Pancreas (tissue), 10 donors: ENCODE data around the gene TRAF4. TPM values are rescaled to one million over a fixed set of nuclear protein-coding genes. Genes with fewer than 3 reads are reported as not detected.
"Not testable (repeated sequence)": the region's sequence is repeated elsewhere in the genome, so short reads cannot be mapped to it uniquely, and the experiment has no call there.

Source experiments
- ATAC-seq, 4 donors: fragments of 200-7000 bp; cut with Tn5 transposase; one replicate each; pipeline versions ENCODE4 v1.8.0 to v1.9.1; 2020; ENCODE audit warnings: mild to moderate bottlenecking in 4 of 4, moderate library complexity in 4 of 4
- DNase-seq, 6 donors: peaks; one replicate each; pipeline ENCODE4 v3.0.0-alpha.2; 2020
- FAIRE-seq: peaks from 2 replicates; lab custom pipeline; 2012; peaks lifted over from hg19 to GRCh38; lab: Jason Lieb, UNC
- H3K27ac ChIP-seq, 4 donors: fragments of 200-600 bp; sonication (generic); 1 replicate in 3 of 4; 2 replicates in 1 of 4; pipeline versions ENCODE4 v1.5.0 to v1.8.0; 2020
- H3K27me3 ChIP-seq, 4 donors: fragments of 200-600 bp; one replicate each; pipeline ENCODE4 v1.8.0; 2021
- H3K36me3 ChIP-seq, 3 donors: fragments of 200-600 bp; sonication (generic) in 1 of 3; one replicate each; pipeline versions ENCODE4 v1.5.0 to v1.8.0; 2020 to 2021
- H3K4me1 ChIP-seq, 3 donors: fragments of 200-600 bp; one replicate each; pipeline ENCODE4 v1.8.0; 2021
- H3K4me3 ChIP-seq, 4 donors: fragments of 200-600 bp; sonication (generic) in 2 of 4; one replicate each; pipeline versions ENCODE4 v1.5.0 to v1.8.0; 2020 to 2021
- H3K9me3 ChIP-seq, 4 donors: fragments of 200-600 bp; one replicate each; pipeline ENCODE4 v1.8.0; 2021
- WGBS, 2 donors: extraction: QIAGEN DNeasy Blood & Tissue Kit; methylation state at CpG; one replicate each; pipeline ENCODE4 v1.1.7; 2013; 5-methylcytosine and 5-hydroxymethylcytosine counted together
- intact Hi-C, 3 donors: fragments of 100-400 bp; cut with DNase I; formaldehyde crosslinking; loops; one replicate each; pipeline versions ENCODE4 v1.11.1 to v1.14.2; 2022
- polyA plus RNA-seq, 2 donors: library from polyadenylated mRNA; stranded (reverse); fragments of 200-250 nt; gene quantifications; one replicate each; pipeline ENCODE4 v1.2.3, GENCODE V29; 2013
- total RNA-seq, 6 donors: library from RNA; stranded (reverse); fragmentation: NEBNext Ultra II Directional in 4 of 6; extraction: Animal tissue kit (Norgen Biotek cat#: 25700) in 4 of 6; gene quantifications; one replicate each; pipeline versions ENCODE4 v1.2.1 to v1.2.4, GENCODE V29; 2021 to 2023
- TF ChIP-seq, protein P1 (sequence below), 4 donors: fragments of 200-600 bp; sonication (generic) in 3 of 4; IDR thresholded peaks; one replicate each; pipeline versions ENCODE4 v1.5.0 to v1.8.0; 2021; ENCODE audit warnings: antibody characterized with exemption in 4 of 4
- donor health status: healthy with polysubstance abuse.
- donor health status: DM: no; HTN: no; CAD: no; lungs with moderate emphysema.
- donor health status: DM: no; HTN: no; CAD: no.
- donor health status: control.
- donor health status: control.
- donor health status: Bipolar disorder and iron deficiency.
- donor health status: DM: yes; HTN: yes; CAD: no.
- donor health status: DM: no; HTN: no; CAD: no.
- donor health status: DM: no; HTN: no; CAD: no.
- donor health status: DM: yes; HTN: yes; CAD: no.

Gene TRAF4
- total and polyA plus RNA-seq, 8 donors, result 22.6 to 48.2 (median 33.2) TPM

DNA sequence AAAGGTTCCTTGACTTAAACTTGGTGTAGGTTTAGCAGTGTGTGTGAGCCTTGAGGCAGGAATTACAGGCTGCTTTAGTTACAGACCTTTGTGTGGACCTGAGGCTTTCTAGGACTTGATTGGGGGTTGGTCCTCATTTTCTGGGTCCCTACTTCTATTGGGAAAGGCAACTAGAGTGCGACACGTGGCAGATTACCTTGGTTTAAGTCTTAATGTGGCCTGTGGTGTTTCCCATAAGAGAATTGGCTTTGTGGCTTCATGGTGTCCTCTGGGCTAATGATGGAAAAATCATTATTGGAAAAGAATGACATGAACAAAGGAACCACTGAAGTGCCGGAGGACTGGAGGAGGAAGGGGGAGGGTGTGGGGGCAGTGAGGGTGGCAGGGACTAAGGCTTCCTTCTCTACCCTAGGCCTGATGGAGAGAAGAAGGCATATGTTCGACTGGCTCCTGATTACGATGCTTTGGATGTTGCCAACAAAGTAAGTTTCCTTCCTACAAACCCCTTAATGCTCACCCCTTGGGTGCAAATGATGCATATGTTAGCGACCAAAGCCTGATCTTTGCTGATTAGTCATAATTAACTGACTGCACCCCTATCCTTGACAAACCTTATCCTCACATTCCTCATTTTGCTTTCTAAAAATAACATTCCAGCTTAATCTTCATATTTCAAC is 20.5 kb upstream of the TRAF4 start:
- TF ChIP-seq, protein P1, sequence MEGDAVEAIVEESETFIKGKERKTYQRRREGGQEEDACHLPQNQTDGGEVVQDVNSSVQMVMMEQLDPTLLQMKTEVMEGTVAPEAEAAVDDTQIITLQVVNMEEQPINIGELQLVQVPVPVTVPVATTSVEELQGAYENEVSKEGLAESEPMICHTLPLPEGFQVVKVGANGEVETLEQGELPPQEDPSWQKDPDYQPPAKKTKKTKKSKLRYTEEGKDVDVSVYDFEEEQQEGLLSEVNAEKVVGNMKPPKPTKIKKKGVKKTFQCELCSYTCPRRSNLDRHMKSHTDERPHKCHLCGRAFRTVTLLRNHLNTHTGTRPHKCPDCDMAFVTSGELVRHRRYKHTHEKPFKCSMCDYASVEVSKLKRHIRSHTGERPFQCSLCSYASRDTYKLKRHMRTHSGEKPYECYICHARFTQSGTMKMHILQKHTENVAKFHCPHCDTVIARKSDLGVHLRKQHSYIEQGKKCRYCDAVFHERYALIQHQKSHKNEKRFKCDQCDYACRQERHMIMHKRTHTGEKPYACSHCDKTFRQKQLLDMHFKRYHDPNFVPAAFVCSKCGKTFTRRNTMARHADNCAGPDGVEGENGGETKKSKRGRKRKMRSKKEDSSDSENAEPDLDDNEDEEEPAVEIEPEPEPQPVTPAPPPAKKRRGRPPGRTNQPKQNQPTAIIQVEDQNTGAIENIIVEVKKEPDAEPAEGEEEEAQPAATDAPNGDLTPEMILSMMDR (IDR thresholded peaks at IDR 0.05), result no peak
- Histone ChIP-seq H3K27me3 (no peaks in the 10 kb centered on the region), H3K4me3 (no peak overlapping the region), H3K36me3 (peaks cover 0 to 33% (median 23%) of the 10 kb centered on the region in 3 donors), H3K4me1 (peaks cover 11 to 34% (median 18%) of the 10 kb centered on the region in 3 donors), H3K27ac (no peak overlapping the region), H3K9me3 (no peaks in the 10 kb centered on the region)
- DNase-seq (peak in 1 of 6 donors; percentile 8), ATAC-seq (no peak), FAIRE-seq (no peak)
- WGBS, 2 donors, result 75% methylated on average over 6 of the region's 6 CpGs
- intact Hi-C loops, result loop anchor here in 1 of 3 donors (5.0 kb wide), 1 partner anchor 34 kb away; no protein-coding TSS in a partner anchor

DNA sequence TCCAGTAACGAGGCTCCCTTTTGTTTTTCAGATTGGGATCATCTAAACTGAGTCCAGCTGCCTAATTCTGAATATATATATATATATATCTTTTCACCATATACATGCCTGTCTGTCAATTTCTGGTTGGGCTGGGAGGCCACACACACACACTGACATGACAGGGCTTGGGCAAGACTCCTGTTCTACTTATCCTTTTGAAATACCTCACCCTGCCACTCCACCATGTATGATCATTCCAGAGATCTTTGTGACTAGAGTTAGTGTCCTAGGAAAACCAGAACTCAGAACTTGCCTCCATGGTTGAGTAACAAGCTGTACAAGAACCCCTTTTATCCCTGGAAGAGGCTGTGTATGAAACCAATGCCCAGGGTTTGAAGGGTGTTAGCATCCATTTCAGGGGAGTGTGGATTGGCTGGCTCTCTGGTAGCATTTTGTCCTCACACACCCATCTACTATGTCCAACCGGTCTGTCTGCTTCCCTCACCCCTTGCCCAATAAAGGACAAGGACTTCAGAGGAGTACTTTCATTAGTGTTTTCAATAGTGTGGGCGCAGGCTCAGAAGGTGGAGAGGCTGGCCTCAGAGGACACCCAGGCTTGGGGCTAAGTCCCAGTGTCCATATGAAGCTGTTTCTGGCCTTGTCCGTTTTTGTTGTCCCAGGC is 19.8 kb upstream of the TRAF4 start:
- intact Hi-C loops, result loop anchor here in 1 of 3 donors (5.0 kb wide), 1 partner anchor 33 kb away; no protein-coding TSS in a partner anchor
- not testable (repeated sequence) for H3K27me3 ChIP-seq, H3K27ac ChIP-seq, DNase-seq, H3K9me3 ChIP-seq, H3K4me3 ChIP-seq, ATAC-seq, FAIRE-seq
- Histone ChIP-seq H3K36me3 (peaks cover 0 to 33% (median 23%) of the 10 kb centered on the region in 3 donors), H3K4me1 (peaks cover 11 to 30% (median 18%) of the 10 kb centered on the region in 3 donors)
- WGBS, 2 donors, result 76% methylated on average over 4 of the region's 4 CpGs

DNA sequence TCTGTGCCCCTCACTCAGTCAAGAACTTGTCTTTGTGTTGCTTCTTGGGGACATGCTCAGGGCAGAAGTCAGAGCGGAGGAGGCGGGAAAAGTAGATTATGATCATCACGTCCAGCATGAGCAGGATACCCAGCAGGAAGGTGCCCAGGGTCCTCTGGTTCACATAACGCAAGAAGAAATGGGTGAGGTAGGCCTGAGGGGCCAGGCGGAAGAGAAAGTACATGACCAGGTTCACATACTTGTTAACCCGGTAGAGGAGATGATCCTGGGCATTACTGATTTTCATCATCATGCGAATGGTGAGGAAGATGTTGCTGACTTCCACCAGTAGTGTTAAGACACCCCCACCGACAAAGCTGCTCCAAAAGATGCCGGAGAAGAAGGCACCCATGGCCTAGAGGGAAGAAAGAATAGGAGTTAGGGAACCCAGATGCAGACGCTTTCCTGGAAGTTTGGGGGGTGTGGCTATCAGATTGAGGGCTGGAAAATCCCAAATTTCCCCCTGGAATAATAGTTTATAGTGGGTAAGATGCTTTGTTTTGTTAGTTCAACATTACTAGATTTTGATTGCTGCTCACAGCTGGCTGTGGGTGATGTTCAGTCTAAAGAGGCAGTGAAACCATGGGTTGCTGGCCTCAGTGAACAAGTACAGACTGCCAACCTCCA is 19.2 kb upstream of the TRAF4 start:
- 82 to 85% methylated on average over 10 of the region's 10 CpGs for WGBS, 2 donors
- peaks cover 0 to 33% (median 23%) of the 10 kb centered on the region in 3 donors for H3K36me3 ChIP-seq
- no peak overlapping the region for H3K27ac ChIP-seq
- H3K4me3 ChIP-seq, result peak overlapping the region in 1 of 4 donors; percentile 84
- no peaks in the 10 kb centered on the region for H3K27me3 ChIP-seq
- peak in 1 of 6 donors; percentile 16 for DNase-seq
- intact Hi-C loops, result loop anchor here in 1 of 3 donors (5.0 kb wide), 1 partner anchor 33 kb away; no protein-coding TSS in a partner anchor
- no peak for FAIRE-seq
- ATAC-seq, result no peak
- peaks cover 11 to 33% (median 18%) of the 10 kb centered on the region in 3 donors for H3K4me1 ChIP-seq
- no peaks in the 10 kb centered on the region for H3K9me3 ChIP-seq
- TF ChIP-seq, protein P1 (IDR thresholded peaks at IDR 0.05), result no peak

DNA sequence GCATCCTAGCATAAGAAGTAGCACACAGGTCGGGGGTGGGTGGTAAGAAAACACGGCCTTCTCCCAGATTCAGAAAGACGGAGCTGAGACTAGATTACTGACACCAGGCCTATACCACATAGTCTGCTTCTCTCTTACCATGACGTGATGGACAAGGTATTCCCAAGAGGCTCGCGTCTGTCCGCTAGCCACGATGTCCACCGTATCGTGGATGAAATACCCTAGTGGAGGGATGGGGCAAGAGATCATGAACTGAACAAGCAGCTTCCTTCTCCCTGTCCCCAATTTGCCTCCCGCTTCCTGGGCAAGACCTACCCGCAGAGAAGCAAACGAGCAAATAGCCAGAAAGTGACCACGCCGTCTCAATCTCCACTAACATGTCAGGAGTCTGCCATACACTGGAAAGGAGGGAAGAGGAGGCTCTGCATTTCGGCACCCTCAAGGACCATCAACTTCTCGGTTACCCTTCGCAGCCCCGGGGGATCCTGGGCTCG is 18.6 kb upstream of the TRAF4 start:
- DNase-seq (peak in 2 of 6 donors; percentile 27 to 34), FAIRE-seq (no peak), ATAC-seq (no peak)
- H3K4me1 ChIP-seq, result peaks cover 11 to 33% (median 18%) of the 10 kb centered on the region in 3 donors
- peak overlapping the region; percentile 25 to 84 (median 52) for H3K4me3 ChIP-seq
- H3K36me3 ChIP-seq, result peaks cover 0 to 33% (median 23%) of the 10 kb centered on the region in 3 donors
- TF ChIP-seq, protein P1 (IDR thresholded peaks at IDR 0.05), result no peak
- peak overlapping the region in 3 of 4 donors; percentile 68 to 99 (median 99) for H3K27ac ChIP-seq
- H3K27me3 ChIP-seq, result no peaks in the 10 kb centered on the region
- intact Hi-C loops, result no loop called here
- WGBS, 2 donors, result 18 to 21% methylated on average over 20 of the region's 20 CpGs
- no peaks in the 10 kb centered on the region for H3K9me3 ChIP-seq
